SKM-1 treated with dmso at 0.1 percent for 144 hours (cell line): ENCODE measurements around the gene THOC2.
A peak's percentile ranks its signal among the peaks of the same experiment; 100 is the strongest.
"Not testable (repeated sequence)": the region's sequence is repeated elsewhere in the genome, so short reads cannot be mapped to it uniquely, and the experiment has no call there.

Source experiments
- DNase-seq: peaks from one replicate; lab custom pipeline; 2025; ENCODE audit not compliant: unreplicated experiment; lab: John Stamatoyannopoulos, UW

THOC2 gene

GRCh38 chrX:123732670-123733363 is at the start of gene THOC2:
TSS of gene THOC2 (minus strand) at chrX:123733052. CDS start at chrX:123733022, 30 bp downstream.
- peak; percentile 78 for DNase-seq

GRCh38 chrX:123781786-123782185 is 48.9 kb upstream of the THOC2 start:
- DNase-seq: not testable (repeated sequence)

- DNase-seq: no peak
Observed at GRCh38 chrX:123779908-123780396, 47.1 kb upstream of the THOC2 start.

- no peak for DNase-seq
Observed at GRCh38 chrX:123773258-123773988, 40.6 kb upstream of the THOC2 start.

- no peak for DNase-seq
Observed at GRCh38 chrX:123771449-123772064, 38.7 kb upstream of the THOC2 start.

- peak; percentile 85 for DNase-seq
Observed at GRCh38 chrX:123764967-123765871, 32.4 kb upstream of the THOC2 start.

GRCh38 chrX:123759849-123760248 is 27.0 kb upstream of the THOC2 start:
- DNase-seq: not testable (repeated sequence)

- not testable (repeated sequence) for DNase-seq
Observed at GRCh38 chrX:123757794-123758193, 24.9 kb upstream of the THOC2 start.

- DNase-seq: no peak
Observed at GRCh38 chrX:123756320-123756719, 23.5 kb upstream of the THOC2 start.

- peak; percentile 16 for DNase-seq
Observed at GRCh38 chrX:123755107-123755506, 22.3 kb upstream of the THOC2 start.

- DNase-seq: no peak
Observed at GRCh38 chrX:123753656-123754350, 21.0 kb upstream of the THOC2 start.

GRCh38 chrX:123749643-123750042 is 16.8 kb upstream of the THOC2 start:
- DNase-seq: no peak

- DNase-seq: no peak
Observed at GRCh38 chrX:123745511-123745910, 12.7 kb upstream of the THOC2 start.

- DNase-seq: no peak
Observed at GRCh38 chrX:123743312-123743711, 10.5 kb upstream of the THOC2 start.

- DNase-seq: no peak
Observed at GRCh38 chrX:123742440-123742839, 9.6 kb upstream of the THOC2 start.

GRCh38 chrX:123740536-123740935 is 7.7 kb upstream of the THOC2 start:
- DNase-seq: no peak

GRCh38 chrX:123740006-123740405 is 7.2 kb upstream of the THOC2 start:
- no peak for DNase-seq

GRCh38 chrX:123739474-123739873 is 6.6 kb upstream of the THOC2 start:
- DNase-seq: no peak

GRCh38 chrX:123738378-123738940 is 5.6 kb upstream of the THOC2 start:
- DNase-seq: no peak
